GM12875 (cell line): ENCODE data around the gene SLC2A2.

Source experiments
- H3K4me3 ChIP-seq: one replicate; pipeline ENCODE4 v1.5.1; 2011; ENCODE audit warnings: low read depth, low read length, control low read depth
- TF ChIP-seq, protein P1 (sequence below): IDR thresholded peaks from 2 replicates; pipeline ENCODE4 v1.5.1; 2011; ENCODE audit warnings: low read depth, mild to moderate bottlenecking, control low read depth, inconsistent platforms, low read length, moderate library complexity, borderline replicate concordance; ENCODE audit not compliant: insufficient read depth

The SLC2A2 gene

DNA sequence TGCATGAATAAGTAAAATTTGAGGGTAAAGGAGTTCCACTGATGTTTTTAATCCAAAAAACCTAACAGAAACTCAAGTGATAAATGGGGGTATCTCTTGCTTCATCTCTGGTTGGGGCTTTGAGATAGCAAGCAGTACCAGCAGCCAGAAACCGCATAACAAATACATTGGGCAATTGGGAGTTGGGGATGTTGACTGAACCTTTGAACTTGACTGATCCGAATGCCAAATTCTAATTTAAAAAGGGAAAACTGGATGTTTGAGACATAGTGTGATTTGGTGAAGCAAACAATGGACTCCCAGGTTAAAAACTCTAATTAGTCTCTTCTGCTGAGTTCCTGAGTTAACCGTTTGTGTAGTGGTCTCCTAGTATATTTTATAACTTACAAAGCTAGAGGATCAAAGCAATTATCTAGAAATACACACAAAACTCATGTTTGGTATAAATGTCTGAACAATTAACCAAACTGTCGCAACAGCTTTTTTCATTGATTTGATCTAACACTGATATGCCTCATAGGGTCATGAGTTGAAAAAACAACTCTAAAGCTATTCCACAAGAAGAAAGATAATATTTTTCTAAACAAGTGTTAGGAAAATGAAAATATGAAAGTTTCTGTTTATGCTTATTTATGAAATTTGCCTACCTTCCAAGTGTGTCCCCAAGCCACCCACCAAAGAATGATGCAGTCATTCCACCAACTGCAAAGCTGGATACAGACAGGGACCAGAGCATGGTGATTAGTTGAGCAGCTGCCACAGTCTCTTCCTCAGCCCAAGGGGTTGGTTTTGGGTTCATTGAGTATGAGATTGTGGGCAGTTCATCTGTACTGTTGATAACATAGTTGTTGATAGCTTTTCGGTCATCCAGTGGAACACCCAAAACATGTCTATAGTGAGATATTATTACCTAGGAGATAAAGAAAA lies 12.4 kb downstream of the SLC2A2 start:
- no peak overlapping the region for H3K4me3 ChIP-seq
- TF ChIP-seq, protein P1, sequence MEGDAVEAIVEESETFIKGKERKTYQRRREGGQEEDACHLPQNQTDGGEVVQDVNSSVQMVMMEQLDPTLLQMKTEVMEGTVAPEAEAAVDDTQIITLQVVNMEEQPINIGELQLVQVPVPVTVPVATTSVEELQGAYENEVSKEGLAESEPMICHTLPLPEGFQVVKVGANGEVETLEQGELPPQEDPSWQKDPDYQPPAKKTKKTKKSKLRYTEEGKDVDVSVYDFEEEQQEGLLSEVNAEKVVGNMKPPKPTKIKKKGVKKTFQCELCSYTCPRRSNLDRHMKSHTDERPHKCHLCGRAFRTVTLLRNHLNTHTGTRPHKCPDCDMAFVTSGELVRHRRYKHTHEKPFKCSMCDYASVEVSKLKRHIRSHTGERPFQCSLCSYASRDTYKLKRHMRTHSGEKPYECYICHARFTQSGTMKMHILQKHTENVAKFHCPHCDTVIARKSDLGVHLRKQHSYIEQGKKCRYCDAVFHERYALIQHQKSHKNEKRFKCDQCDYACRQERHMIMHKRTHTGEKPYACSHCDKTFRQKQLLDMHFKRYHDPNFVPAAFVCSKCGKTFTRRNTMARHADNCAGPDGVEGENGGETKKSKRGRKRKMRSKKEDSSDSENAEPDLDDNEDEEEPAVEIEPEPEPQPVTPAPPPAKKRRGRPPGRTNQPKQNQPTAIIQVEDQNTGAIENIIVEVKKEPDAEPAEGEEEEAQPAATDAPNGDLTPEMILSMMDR = no peak

DNA sequence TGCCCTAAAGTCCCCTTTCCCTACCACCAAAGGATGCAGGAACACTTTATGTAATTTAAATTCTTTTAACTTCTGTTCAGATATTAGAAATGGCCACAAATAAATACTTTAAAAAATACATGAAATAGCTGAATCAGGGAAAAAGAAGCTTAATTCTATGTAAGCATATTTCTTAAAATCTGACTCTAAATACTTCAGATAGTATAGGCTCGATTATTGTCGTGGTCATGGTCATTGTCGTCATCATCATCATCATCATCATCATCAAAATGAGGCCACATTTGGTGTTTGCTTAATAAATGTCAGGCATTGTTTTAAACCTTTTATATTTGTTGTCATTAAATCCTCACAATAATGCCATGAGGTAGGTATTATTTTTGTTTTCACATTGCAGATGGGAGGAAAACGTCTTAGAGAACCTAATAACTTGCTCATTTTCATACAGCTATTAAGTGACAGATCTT lies 14.6 kb downstream of the SLC2A2 start:
- TF ChIP-seq, protein P1 = no peak
- no peak overlapping the region for H3K4me3 ChIP-seq

DNA sequence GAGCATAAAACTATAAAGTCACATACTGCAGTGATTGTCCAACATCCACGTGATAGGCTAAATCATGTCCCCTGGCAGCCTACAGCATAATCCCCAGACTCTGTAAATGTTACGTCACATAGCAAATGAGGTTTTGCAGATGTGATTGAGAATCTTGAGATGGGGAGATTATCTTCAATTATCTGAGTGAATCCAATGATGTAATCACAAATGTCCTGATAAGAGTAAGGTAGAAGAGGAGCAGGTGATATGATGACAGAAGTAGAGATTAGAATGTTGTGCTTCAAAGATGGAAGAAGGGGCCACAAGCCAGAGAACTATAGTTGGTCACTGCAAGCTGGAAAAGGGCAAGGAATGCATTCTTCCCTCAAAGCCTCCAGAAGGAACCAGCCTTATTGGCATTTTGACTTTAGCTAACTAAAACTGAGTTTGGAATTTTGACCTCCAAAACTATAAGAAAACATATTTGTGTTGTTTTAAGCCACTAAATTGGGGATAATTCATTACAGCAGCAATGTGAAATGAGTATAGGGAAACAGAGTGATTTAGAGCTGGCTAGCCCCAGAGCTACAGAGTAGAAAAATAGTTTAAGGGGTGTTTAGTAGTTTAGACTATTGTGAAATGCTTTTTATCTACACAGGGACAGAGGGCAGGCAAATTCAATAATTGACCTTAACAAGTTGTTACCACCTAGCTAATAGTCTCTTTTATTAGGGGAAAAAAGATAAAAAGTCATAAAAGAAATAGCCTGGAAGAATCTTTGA lies 15.2 kb downstream of the SLC2A2 start:
- TF ChIP-seq, protein P1 = no peak
- H3K4me3 ChIP-seq = no peak overlapping the region

DNA sequence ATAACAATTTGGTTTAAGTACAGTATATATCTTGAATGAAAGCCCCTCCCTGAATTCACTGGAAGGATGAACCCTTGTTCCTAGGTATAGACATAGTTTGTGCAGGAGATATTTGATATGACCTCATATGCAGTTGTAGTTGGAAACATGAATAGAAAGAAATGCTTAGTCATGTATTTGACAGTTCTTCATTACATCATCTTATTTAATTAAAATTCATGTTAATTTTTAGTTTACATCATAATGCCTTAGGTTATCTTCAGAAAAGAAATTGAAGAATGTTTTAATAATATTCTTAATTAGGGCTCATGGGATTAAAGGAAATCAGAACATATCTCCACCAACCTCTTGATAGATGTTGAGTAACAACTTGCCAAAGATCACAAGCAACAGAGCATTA lies 19.2 kb downstream of the SLC2A2 start:
- TF ChIP-seq, protein P1 = no peak
- no peak overlapping the region for H3K4me3 ChIP-seq

DNA sequence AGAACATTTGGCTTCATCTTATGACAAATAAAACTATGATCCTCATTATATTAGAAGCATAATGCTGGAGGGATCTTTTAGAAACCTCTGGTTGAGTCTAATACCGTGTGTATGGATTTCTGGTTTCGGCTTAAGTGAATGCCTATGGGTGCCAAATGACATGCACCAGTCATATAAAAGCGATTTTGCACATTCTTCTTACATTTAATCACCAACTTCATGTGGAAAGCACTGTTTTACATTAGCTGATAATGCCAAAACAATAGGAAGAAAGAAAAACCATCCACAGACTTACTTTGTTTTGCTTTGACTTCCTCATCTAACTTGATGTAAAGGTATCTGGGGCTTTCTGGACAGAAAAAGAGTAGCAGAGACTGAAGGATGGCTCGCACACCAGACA lies 20.9 kb downstream of the SLC2A2 start:
- no peak overlapping the region for H3K4me3 ChIP-seq
- TF ChIP-seq, protein P1 = no peak

DNA sequence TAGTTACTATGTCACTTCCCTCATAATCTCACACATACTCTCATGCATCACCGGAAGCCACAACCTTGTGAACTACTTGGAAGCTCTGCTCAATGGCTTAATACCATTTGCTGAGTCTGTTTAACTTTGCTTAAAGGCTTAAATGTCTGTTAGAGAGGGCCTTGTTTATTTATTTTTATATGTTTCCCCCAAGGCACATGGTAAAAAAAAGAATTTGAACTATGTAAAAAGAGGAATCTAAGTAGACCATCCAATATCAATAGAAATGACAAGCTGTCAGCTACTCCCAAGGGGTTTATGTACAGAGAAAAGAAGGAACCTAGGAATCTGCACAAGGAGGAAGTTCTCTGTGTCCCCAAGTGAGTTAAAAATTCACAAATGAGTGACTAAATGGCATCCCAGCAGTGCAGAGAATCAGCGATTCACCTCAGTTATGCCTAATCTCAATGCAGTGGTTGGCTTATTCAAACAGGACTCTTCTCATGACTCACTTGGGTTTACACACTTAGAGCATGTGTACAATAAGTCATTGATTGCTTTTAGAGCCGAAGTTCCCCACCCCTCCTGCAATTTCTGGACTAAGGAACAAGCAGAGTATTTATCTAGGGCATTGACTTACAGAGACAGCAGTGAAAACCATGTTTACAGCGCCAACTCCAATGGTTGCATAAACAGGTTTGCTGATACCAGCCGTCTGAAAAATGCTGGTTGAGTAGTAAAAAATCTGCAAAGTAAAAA lies 24.4 kb downstream of the SLC2A2 start:
- no peak overlapping the region for H3K4me3 ChIP-seq

More for the DNA sequence above, 24.4 kb downstream of the SLC2A2 start:
- TF ChIP-seq, protein P1 = no peak
